Measurements from ENCODE around the gene COL13A1.

COL13A1 gene

GRCh38 chr10:69866246-69866687, 64.6 kb downstream of the COL13A1 start:
- FAIRE-seq (no peak), DNase-seq (ENCODE audit: low spot score) (no peak)

- DNase-seq (ENCODE audit: low spot score) (no peak), FAIRE-seq (no peak)
These were observed 65.2 kb downstream of the COL13A1 start for GRCh38 chr10:69866688-69867461.

GRCh38 chr10:69867699-69868558, 66.2 kb downstream of the COL13A1 start:
- DNase-seq (ENCODE audit: low spot score) (no peak), FAIRE-seq (no peak)

GRCh38 chr10:69868821-69869220, 67.1 kb downstream of the COL13A1 start:
- DNase-seq (ENCODE audit: low spot score): no peak
- no peak for FAIRE-seq

GRCh38 chr10:69869291-69869961, 67.7 kb downstream of the COL13A1 start:
- DNase-seq (ENCODE audit: low spot score) (peak; percentile 53), FAIRE-seq (no peak)

- FAIRE-seq: no peak
- DNase-seq (ENCODE audit: low spot score): no peak
These were observed 68.9 kb downstream of the COL13A1 start for GRCh38 chr10:69870591-69870990.

- FAIRE-seq (no peak), DNase-seq (ENCODE audit: low spot score) (no peak)
These were observed 69.4 kb downstream of the COL13A1 start for GRCh38 chr10:69871074-69871473.

GRCh38 chr10:69872323-69872722, 70.6 kb downstream of the COL13A1 start:
- no peak for FAIRE-seq
- DNase-seq (ENCODE audit: low spot score): no peak

GRCh38 chr10:69873135-69873639, 71.5 kb downstream of the COL13A1 start:
- FAIRE-seq (no peak), DNase-seq (ENCODE audit: low spot score) (no peak)

- DNase-seq (ENCODE audit: low spot score) (peak; percentile 74), FAIRE-seq (no peak)
These were observed 72.7 kb downstream of the COL13A1 start for GRCh38 chr10:69874449-69874848.

GRCh38 chr10:69875856-69876255, 74.2 kb downstream of the COL13A1 start:
- no peak for FAIRE-seq
- DNase-seq (ENCODE audit: low spot score): no peak

- DNase-seq (ENCODE audit: low spot score) (no peak), FAIRE-seq (no peak)
These were observed 74.6 kb downstream of the COL13A1 start for GRCh38 chr10:69876286-69876685.

- FAIRE-seq (no peak), DNase-seq (ENCODE audit: low spot score) (no peak)
These were observed 75.2 kb downstream of the COL13A1 start for GRCh38 chr10:69876931-69877330.

- DNase-seq (ENCODE audit: low spot score) (no peak), FAIRE-seq (no peak)
These were observed 76.3 kb downstream of the COL13A1 start for GRCh38 chr10:69878038-69878437.

GRCh38 chr10:69878951-69879350, 77.2 kb downstream of the COL13A1 start:
- no peak for DNase-seq (ENCODE audit: low spot score)
- no peak for FAIRE-seq

- FAIRE-seq (no peak), DNase-seq (ENCODE audit: low spot score) (no peak)
These were observed 78.0 kb downstream of the COL13A1 start for GRCh38 chr10:69879634-69880257.

- no peak for DNase-seq (ENCODE audit: low spot score)
- FAIRE-seq: no peak
These were observed 78.8 kb downstream of the COL13A1 start for GRCh38 chr10:69880301-69881081.

GRCh38 chr10:69881202-69881601, 79.5 kb downstream of the COL13A1 start:
- FAIRE-seq (no peak), DNase-seq (ENCODE audit: low spot score) (no peak)

GRCh38 chr10:69883310-69884023, 81.8 kb downstream of the COL13A1 start:
- no peak for DNase-seq (ENCODE audit: low spot score)
- FAIRE-seq: no peak

GRCh38 chr10:69884024-69884367, 82.3 kb downstream of the COL13A1 start:
- DNase-seq (ENCODE audit: low spot score): no peak
- FAIRE-seq: no peak

Measured in RCC 7860 (cell line).